Activated CD4-positive, alpha-beta memory T cell treated with anti-CD3 and anti-CD28 coated beads for 36 hours (primary cell): ENCODE measurements around the gene C8G. TPM values are rescaled to one million over a fixed set of nuclear protein-coding genes. Genes with fewer than 3 reads are reported as not detected.

Source experiments
- CTCF ChIA-PET: fragments of 350-600 bp; sonication (Branson Sonifier 250); formaldehyde crosslinking; loops from one replicate; lab custom pipeline; 2021; ENCODE audit warnings: antibody characterized with exemption, inconsistent platforms; lab: Charles Lee
- POLR2A ChIA-PET: fragments of 350-600 bp; sonication (Branson Sonifier 250); formaldehyde crosslinking; loops from one replicate; lab custom pipeline; 2021; ENCODE audit warnings: antibody characterized with exemption; lab: Charles Lee
- DNase-seq: peaks from one replicate; pipeline ENCODE4 v3.0.0-alpha.2; 2020
- H3K27ac Mint-ChIP-seq: one replicate; pipeline ENCODE4 v1.8.0; 2021; ENCODE audit warnings: mixed read lengths
- H3K27me3 Mint-ChIP-seq: one replicate; pipeline ENCODE4 v1.8.0; 2021; ENCODE audit warnings: mixed read lengths
- H3K36me3 Mint-ChIP-seq: one replicate; pipeline ENCODE4 v1.8.0; 2021; ENCODE audit warnings: mixed read lengths
- H3K4me1 Mint-ChIP-seq: one replicate; pipeline ENCODE4 v1.8.0; 2021; ENCODE audit warnings: low read depth, mixed read lengths
- H3K4me3 Mint-ChIP-seq: one replicate; pipeline ENCODE4 v1.8.0; 2021; ENCODE audit warnings: mild to moderate bottlenecking, mixed read lengths
- H3K9me3 Mint-ChIP-seq: one replicate; pipeline ENCODE4 v1.8.0; 2021; ENCODE audit warnings: mixed read lengths
- intact Hi-C: fragments of 100-400 bp; cut with micrococcal nuclease; formaldehyde crosslinking; loops from one replicate; pipeline ENCODE4 v1.15.1; 2023
- total RNA-seq, 2 experiments: library from RNA; stranded (reverse); gene quantifications; one replicate each; pipeline ENCODE4 v1.2.3, GENCODE V29; 2021

The C8G gene
- under 1 TPM; 0.90 to 0.94 TPM for total RNA-seq

DNA sequence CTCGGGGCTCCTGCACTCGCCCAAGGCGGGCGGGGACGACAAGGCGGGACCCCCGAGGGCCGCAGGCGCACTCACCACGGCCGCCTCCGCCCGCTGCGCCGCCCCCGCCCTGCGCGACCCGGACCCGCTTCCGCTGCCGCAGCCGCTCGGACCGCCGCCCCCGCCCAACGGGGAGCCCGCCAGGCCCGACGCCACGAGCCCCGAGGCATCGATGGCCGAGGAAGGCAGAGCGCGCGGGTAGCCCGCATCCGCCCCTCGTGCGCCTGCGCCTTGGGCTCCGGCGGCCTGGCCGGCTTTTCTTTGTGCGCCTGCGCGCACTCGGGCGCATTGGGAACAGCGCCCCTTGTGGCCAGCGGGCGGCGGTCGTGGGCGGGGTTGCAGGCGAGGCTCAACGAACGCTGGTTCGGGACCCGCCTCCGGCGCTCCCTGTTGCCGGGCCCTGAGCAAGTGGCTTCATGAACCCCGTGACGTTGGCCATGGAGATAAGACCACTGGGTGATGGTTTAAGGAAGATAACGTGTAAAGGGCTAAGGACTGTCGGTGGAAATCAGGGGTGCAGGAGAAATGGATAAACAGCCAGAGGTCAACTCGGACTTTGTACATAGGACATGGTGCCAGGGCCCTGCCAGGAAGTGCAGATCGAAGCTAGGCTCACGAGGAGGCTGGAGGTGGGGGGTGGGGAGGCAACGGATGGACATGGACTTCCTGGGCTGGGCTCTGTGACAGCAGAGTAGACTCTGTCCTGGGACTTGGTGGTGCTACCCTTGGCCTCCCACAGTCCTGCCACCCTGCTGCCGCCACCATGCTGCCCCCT lies at the start of gene C8G, which contains the start of gene FBXW5:
TSS of gene C8G (plus strand) at position 725 of the 814 bp plus-strand sequence. CDS start at position 803, 78 bp downstream.
TSS of gene FBXW5 (minus strand) at position 220 of the 814 bp plus-strand sequence. CDS start 655 bp downstream, outside the sequence.
- intact Hi-C loops = loop anchor here (1.0 to 10.0 kb wide), 4 partner anchors 48 to 102 kb away; partner anchors contain the start of genes AJM1, FUT7 and PAXX
- H3K9me3 Mint-ChIP-seq = no peaks in the 10 kb centered on the region
- peaks cover 17% of the 10 kb centered on the region for H3K36me3 Mint-ChIP-seq
- peak; percentile 96 for DNase-seq
- peak within 1 kb of the TSS; percentile 86 for H3K27ac Mint-ChIP-seq
- peaks cover 12% of the 10 kb centered on the region for H3K4me1 Mint-ChIP-seq
- ChIA-PET CTCF (interaction anchor here (0.7 to 3.4 kb wide), 10 partner anchors 13 to 102 kb away, joined by 3 to 13 read pairs (median 4); partner anchors contain the start of genes AJM1 and PAXX), POLR2A (interaction anchor here (0.6 to 1.5 kb wide), 7 partner anchors 15 to 102 kb away, joined by 3 to 4 read pairs (median 3); partner anchors contain the start of gene TRAF2)
- H3K4me3 Mint-ChIP-seq = peak within 1 kb of the TSS; percentile 80
- no peaks in the 10 kb centered on the region for H3K27me3 Mint-ChIP-seq

DNA sequence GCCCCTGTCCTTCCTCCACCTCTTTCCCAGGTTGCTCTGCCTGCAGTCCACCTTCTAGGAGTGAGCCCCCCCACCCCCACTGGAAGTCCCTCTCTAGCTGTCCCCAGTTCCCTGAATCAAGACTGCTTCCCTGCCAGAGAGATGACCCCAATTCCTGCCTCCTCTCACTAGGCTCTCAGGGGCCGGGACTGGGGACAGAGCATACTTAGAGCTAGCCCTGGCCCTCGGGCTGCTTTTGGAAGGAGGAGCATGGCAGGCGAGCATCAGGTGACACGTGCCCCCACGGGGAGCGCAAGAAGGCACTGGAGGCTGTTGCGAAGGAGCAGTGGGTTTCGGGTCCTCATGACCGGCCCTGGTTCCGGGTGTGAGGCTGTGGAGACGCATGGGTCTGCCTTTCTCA lies 49.0 kb upstream of the C8G start:
- DNase-seq = no peak
- no peaks in the 10 kb centered on the region for H3K27me3 Mint-ChIP-seq
- H3K4me3 Mint-ChIP-seq = no peak overlapping the region
- ChIA-PET POLR2A (interaction anchor here (0.8 kb wide), 1 partner anchor 358 kb away, joined by 3 read pairs; no protein-coding TSS in a partner anchor), CTCF (no interaction called here)
- peaks cover 18% of the 10 kb centered on the region for H3K36me3 Mint-ChIP-seq
- H3K27ac Mint-ChIP-seq = no peak overlapping the region
- peaks cover 38% of the 10 kb centered on the region for H3K4me1 Mint-ChIP-seq
- no peaks in the 10 kb centered on the region for H3K9me3 Mint-ChIP-seq
- intact Hi-C loops = no loop called here

DNA sequence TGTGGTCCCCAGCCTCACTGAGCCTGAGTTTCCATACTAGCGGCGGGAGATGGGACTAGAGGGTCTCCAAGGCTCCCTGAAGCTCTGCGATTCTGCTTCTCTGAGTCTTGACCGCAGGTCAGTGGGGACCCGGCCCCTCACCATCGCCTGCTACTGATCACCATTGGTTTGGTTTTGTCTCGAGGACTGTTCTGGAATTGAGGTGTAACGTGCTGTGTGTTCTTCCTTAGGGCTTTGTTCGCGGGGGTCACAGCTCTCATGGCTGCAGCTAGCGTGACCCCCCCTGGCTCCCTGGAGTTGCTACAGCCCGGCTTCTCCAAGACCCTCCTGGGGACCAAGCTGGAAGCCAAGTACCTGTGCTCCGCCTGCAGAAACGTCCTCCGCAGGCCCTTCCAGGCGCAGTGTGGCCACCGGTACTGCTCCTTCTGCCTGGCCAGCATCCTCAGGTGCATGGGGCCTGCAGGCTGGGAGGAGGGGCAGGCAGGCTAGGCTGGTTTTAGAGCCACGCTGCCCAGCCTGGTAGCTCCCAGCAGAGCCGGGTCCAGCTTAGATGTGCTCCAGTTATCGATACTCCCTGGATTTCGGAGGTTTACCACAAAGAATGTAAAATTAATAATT lies 46.5 kb upstream of the C8G start:
- no peaks in the 10 kb centered on the region for H3K27me3 Mint-ChIP-seq
- peaks cover 56% of the 10 kb centered on the region for H3K4me1 Mint-ChIP-seq
- ChIA-PET CTCF (interaction anchor here (1.0 to 1.8 kb wide), 2 partner anchors 16 to 56 kb away, joined by 3 to 9 read pairs; partner anchors contain the start of gene AJM1), POLR2A (interaction anchor here (1.3 kb wide), 1 partner anchor 12 kb away, joined by 4 read pairs; the partner anchor contains the start of gene TRAF2)
- peaks cover 36% of the 10 kb centered on the region for H3K36me3 Mint-ChIP-seq
- H3K4me3 Mint-ChIP-seq = no peak overlapping the region
- DNase-seq = no peak
- intact Hi-C loops = no loop called here
- H3K27ac Mint-ChIP-seq = no peak overlapping the region
- H3K9me3 Mint-ChIP-seq = no peaks in the 10 kb centered on the region

DNA sequence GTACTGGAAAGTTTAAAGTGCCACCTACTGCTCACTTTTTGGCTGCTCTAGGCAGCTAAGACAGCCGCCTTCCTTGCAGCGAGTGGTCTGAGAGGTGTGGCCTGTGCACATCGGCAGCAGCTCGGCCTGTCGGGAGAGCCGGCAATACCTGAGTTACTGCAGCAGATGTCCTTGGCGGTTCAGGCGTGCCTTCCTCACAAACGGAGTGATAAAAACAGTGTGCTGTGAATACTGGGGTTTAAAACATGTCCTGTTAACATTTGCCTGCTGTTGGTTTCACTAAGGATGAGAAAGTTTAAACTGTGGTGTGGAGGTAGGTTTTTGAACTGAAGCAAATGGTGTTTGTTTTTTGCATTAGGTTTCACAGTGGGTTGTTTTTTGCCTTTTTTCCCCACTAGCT lies 45.8 kb upstream of the C8G start:
- ChIA-PET POLR2A (no interaction called here), CTCF (interaction anchor here (1.0 kb wide), 1 partner anchor 57 kb away, joined by 3 read pairs; the partner anchor contains the start of gene AJM1)
- intact Hi-C loops = no loop called here
- Mint-ChIP-seq H3K36me3 (peaks cover 36% of the 10 kb centered on the region), H3K4me3 (no peak overlapping the region), H3K27ac (peak overlapping the region; percentile 2), H3K4me1 (peaks cover 58% of the 10 kb centered on the region), H3K9me3 (no peaks in the 10 kb centered on the region), H3K27me3 (no peaks in the 10 kb centered on the region)
- no peak for DNase-seq

DNA sequence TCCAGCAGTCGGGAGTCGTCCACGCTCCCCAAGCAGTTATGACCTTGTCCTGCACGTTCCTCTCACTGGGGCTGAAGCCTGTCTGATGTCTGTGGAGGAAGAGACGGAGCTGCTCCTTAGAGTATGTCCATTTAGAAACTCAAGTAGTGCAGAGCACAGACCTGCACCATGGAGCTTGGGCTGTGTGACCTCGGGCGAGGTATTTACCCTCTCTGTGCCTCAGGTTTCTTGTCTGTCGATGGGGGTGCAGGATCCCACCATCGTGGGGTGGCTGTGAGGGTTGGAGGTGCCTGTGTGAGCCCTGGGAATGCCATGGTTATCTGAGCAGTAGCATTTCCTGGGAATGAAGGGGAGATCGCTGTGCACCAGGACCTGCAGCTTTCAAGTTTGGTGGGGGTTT lies 44.5 kb upstream of the C8G start:
- ChIA-PET POLR2A (interaction anchor here (0.8 to 2.4 kb wide), 2 partner anchors 18 to 58 kb away, joined by 3 to 7 read pairs; partner anchors contain the start of gene AJM1), CTCF (no interaction called here)
- Mint-ChIP-seq H3K36me3 (peaks cover 39% of the 10 kb centered on the region), H3K4me1 (peaks cover 54% of the 10 kb centered on the region), H3K9me3 (no peaks in the 10 kb centered on the region), H3K27ac (peak overlapping the region; percentile 98), H3K4me3 (no peak overlapping the region), H3K27me3 (no peaks in the 10 kb centered on the region)
- DNase-seq = no peak
- intact Hi-C loops = loop anchor here (5.0 kb wide), 2 partner anchors 108 to 127 kb away; partner anchors contain the start of genes ABCA2 and TMEM141

DNA sequence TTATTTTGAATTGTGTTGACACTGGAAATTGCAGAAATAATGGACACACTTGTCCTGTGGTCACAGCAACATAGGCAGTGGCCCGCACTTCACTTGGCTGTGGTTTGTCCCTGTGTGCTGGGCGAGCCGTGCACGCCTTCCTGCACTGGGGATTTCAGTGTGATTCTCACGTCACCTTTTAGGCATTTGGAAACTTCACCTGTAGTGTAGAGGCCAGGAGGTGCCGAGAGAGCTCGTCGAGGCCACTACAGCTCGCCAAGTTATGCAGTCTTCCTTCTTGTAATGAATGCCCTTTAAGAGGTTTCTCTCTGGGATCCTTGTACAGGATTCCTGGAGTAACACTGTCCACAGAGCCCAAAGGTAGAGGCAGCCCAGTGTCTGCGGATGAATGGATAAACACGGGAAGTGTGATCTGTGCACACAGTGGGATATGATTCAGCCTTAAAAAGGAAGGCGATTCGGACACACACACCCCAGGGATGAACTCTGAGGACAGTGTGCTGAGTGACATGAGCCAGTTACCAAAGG lies 44.0 kb upstream of the C8G start:
- CTCF ChIA-PET = interaction anchor here (1.5 to 1.9 kb wide), 3 partner anchors 13 to 134 kb away, joined by 4 to 8 read pairs (median 6); no protein-coding TSS in a partner anchor
- peaks cover 55% of the 10 kb centered on the region for H3K4me1 Mint-ChIP-seq
- POLR2A ChIA-PET = interaction anchor here (0.8 to 2.4 kb wide), 6 partner anchors 14 to 340 kb away, joined by 3 to 26 read pairs (median 6); partner anchors contain the start of genes AJM1, TRAF2 and TUBB4B
- H3K27ac Mint-ChIP-seq = peak overlapping the region; percentile 98
- H3K27me3 Mint-ChIP-seq = no peaks in the 10 kb centered on the region
- no peaks in the 10 kb centered on the region for H3K9me3 Mint-ChIP-seq
- peaks cover 42% of the 10 kb centered on the region for H3K36me3 Mint-ChIP-seq
- intact Hi-C loops = loop anchor here (5.0 kb wide), 2 partner anchors 109 to 126 kb away; partner anchors contain the start of genes ABCA2 and TMEM141
- peak overlapping the region; percentile 70 for H3K4me3 Mint-ChIP-seq
- DNase-seq = no peak

DNA sequence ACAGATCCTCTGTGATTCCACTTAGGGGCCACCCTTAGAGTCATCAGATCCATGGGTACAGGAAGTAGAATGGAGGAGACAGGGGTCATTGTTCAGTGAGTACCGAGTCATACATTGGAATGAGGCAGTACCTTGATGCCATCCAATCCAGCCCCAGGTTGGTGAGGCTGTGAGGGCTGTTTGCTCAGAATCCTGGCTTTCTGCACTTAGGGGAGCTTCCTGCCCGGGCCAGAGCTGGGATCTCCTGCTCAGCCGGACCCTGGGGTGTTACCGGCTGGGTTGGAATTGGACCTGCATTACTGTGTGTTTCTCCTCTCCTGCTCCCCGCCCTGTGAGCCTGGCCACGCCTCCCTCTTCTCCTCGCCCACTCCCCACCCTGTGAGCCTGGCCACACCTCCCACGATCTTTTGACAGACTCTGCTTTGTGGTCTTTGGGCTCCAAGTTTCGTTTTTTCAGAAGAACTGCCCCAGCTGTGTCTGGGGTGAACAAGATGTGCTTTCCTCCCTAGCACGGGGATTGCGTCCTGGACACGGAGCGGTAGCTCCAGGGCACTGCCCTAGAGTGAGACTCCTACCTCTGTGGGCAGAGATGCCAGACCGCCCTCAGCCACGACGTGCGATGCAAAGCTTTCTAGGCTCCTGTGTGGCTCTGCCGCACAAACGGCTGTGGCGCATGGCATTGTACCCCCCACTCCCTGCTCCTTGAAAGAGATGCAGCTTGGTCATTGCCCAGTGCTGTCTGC lies 43.4 kb upstream of the C8G start:
- intact Hi-C loops = loop anchor here (1.0 to 5.0 kb wide), 6 partner anchors 15 to 126 kb away; partner anchors contain the start of genes ABCA2, PHPT1, TMEM141 and TRAF2
- peaks cover 47% of the 10 kb centered on the region for H3K36me3 Mint-ChIP-seq
- H3K4me3 Mint-ChIP-seq = peak overlapping the region; percentile 70
- CTCF ChIA-PET = interaction anchor here (0.6 to 1.9 kb wide), 11 partner anchors 14 to 216 kb away, joined by 3 to 16 read pairs (median 4); partner anchors contain the start of genes AJM1, FBXW5 and TRAF2
- DNase-seq = peak; percentile 89
- POLR2A ChIA-PET = interaction anchor here (0.8 to 2.4 kb wide), 12 partner anchors 15 to 339 kb away, joined by 3 to 26 read pairs (median 4); partner anchors contain the start of genes AJM1, EDF1, MAN1B1 and RABL6
- peak overlapping the region; percentile 98 for H3K27ac Mint-ChIP-seq
- H3K4me1 Mint-ChIP-seq = peaks cover 56% of the 10 kb centered on the region
- no peaks in the 10 kb centered on the region for H3K9me3 Mint-ChIP-seq
- no peaks in the 10 kb centered on the region for H3K27me3 Mint-ChIP-seq

DNA sequence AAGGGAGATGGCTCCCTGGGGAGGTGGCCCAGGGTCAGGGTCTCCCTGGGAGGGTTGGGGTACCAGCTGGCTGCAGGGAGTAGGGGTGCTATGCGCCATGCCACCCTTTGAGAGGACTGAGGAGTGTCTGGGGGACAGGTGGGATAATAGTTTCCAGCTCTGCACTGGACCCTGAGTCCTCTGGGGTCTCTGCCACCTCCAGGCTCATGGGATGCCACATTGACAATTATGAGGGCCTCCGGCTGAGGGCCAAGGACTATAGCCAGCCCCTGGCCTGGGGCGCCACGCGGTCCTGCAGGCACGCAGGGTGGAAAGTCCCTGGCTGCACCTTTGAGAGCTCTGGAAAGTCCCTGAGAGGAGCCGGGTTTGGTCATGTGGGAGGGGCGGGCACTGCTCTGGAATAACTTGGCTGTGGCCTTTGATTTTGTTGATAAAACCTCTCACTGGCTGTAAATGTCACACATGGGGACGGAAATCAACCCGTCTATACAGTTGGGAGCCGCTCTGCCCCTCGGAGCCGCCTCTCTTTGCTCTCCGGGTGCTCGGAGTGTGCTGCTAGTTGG lies 42.7 kb upstream of the C8G start:
- H3K27ac Mint-ChIP-seq = peak overlapping the region; percentile 98
- intact Hi-C loops = loop anchor here (1.0 to 5.0 kb wide), 6 partner anchors 16 to 125 kb away; partner anchors contain the start of genes ABCA2, PHPT1, TMEM141 and TRAF2

DNA sequence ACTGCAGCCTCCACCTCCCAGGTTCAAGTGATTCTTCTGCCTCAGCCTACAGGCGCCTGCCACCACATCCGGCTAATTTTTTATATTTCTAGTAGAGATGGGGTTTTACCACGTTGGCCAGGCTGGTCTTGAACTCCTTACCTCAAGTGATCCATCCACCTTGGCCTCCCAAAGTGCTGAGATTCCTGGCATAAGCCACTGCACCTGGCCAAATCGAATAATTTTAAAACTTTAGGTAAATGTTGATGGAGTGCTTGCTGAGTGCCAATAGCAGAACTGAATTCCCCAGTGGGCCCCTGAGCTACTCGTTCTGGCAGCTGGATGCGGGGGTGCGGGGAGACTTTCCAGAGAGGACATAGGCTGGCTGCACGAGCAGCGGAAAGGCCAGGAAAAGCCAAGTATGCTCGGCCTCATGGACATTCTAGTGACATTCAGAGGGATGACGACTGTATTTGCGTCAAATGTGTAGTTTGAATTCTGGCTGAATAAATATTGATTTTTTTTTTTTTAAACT lies 41.9 kb upstream of the C8G start:
- peaks cover 51% of the 10 kb centered on the region for H3K4me1 Mint-ChIP-seq
- H3K36me3 Mint-ChIP-seq = peaks cover 59% of the 10 kb centered on the region
- peak overlapping the region; percentile 35 for H3K4me3 Mint-ChIP-seq
- peak; percentile 55 for DNase-seq
- peak overlapping the region; percentile 98 for H3K27ac Mint-ChIP-seq
- ChIA-PET CTCF (interaction anchor here (1.0 to 1.9 kb wide), 6 partner anchors 15 to 109 kb away, joined by 4 to 16 read pairs (median 6); partner anchors contain the start of genes AJM1 and TRAF2), POLR2A (interaction anchor here (1.2 to 2.4 kb wide), 6 partner anchors 17 to 95 kb away, joined by 3 to 26 read pairs (median 5); partner anchors contain the start of genes AJM1, RABL6 and TRAF2)
- no peaks in the 10 kb centered on the region for H3K9me3 Mint-ChIP-seq
- intact Hi-C loops = loop anchor here (2.0 to 5.0 kb wide), 4 partner anchors 30 to 124 kb away; partner anchors contain the start of genes ABCA2, PHPT1 and TMEM141
- no peaks in the 10 kb centered on the region for H3K27me3 Mint-ChIP-seq

More for the DNA sequence above, 42.7 kb upstream of the C8G start:
- peak; percentile 95 for DNase-seq
- POLR2A ChIA-PET = interaction anchor here (0.8 to 2.4 kb wide), 11 partner anchors 16 to 339 kb away, joined by 3 to 26 read pairs (median 4); partner anchors contain the start of genes AJM1, EDF1, MAN1B1 and RABL6
- CTCF ChIA-PET = interaction anchor here (0.6 to 1.9 kb wide), 11 partner anchors 15 to 216 kb away, joined by 3 to 16 read pairs (median 4); partner anchors contain the start of genes AJM1, FBXW5 and TRAF2
- H3K4me3 Mint-ChIP-seq = peak overlapping the region; percentile 70
- peaks cover 53% of the 10 kb centered on the region for H3K36me3 Mint-ChIP-seq
- H3K4me1 Mint-ChIP-seq = peaks cover 51% of the 10 kb centered on the region
- H3K9me3 Mint-ChIP-seq = no peaks in the 10 kb centered on the region
- H3K27me3 Mint-ChIP-seq = no peaks in the 10 kb centered on the region

DNA sequence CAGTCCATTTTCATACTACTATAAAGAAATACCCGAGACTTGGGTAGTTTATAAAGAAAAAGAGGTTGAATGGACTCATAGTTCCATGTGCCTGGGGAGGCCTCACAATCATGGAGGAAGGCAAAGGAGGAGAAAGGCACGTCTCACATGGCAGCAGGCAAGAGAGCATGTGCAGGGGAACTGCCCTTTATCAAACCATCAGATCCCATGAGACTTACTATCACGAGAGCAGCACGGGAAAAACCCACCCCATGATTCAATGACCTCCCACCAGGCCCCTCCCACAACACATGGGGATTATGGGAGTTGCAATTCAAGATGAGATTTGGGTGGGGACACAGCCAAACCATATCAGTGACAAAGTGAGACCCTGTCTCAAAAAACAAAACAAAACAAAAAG lies 38.8 kb upstream of the C8G start:
- Mint-ChIP-seq H3K4me1 (peaks cover 36% of the 10 kb centered on the region), H3K9me3 (no peaks in the 10 kb centered on the region), H3K4me3 (no peak overlapping the region), H3K36me3 (peaks cover 54% of the 10 kb centered on the region), H3K27me3 (no peaks in the 10 kb centered on the region), H3K27ac (peak overlapping the region; percentile 21)
- CTCF ChIA-PET = no interaction called here
- DNase-seq = no peak
- POLR2A ChIA-PET = no interaction called here
- intact Hi-C loops = no loop called here
